ENCODE results near the gene CFAP90. TPM values are rescaled to one million over a fixed set of nuclear protein-coding genes. Genes with fewer than 3 reads are reported as not detected.

The CFAP90 gene
- total RNA-seq, 1 donor = not detected

GRCh38 chr5:7793895-7794294, 57.0 kb downstream of the CFAP90 start:
- no peak for DNase-seq (ENCODE audit: low read depth)
- H3K4me3 ChIP-seq (ENCODE audit: low read depth, low read length) = no peak overlapping the region
- no peak for TF ChIP-seq CTCF (IDR thresholded peaks at IDR 0.05; ENCODE audit: insufficient read depth, low read length)

DNA sequence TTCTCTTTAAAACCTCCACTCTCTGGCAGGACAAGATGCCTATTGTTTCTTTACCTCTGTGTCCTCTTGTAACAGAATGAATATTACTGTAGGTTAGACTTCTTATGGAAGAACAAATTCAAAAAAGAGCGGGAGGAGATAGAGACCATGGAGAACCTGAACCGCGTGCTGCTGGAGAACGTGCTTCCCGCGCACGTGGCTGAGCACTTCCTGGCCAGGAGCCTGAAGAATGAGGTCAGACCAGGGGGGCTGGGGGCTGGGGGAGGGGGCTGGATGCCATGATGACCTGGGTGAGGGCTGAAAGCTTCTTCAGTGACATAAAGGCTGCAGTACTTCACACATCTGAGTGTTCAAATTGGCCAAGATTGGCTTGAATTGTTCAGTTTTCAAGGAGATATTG, 61.4 kb downstream of the CFAP90 start:
- DNase-seq (ENCODE audit: low read depth) = no peak
- H3K4me3 ChIP-seq (ENCODE audit: low read depth, low read length) = no peak overlapping the region
- TF ChIP-seq CTCF (IDR thresholded peaks at IDR 0.05; ENCODE audit: insufficient read depth, low read length) = no peak

GRCh38 chr5:7787770-7788169, 63.2 kb downstream of the CFAP90 start:
- no peak for DNase-seq (ENCODE audit: low read depth)
- no peak for TF ChIP-seq CTCF (IDR thresholded peaks at IDR 0.05; ENCODE audit: insufficient read depth, low read length)
- no peak overlapping the region for H3K4me3 ChIP-seq (ENCODE audit: low read depth, low read length)

- DNase-seq (ENCODE audit: low read depth) = no peak
- no peak overlapping the region for H3K4me3 ChIP-seq (ENCODE audit: low read depth, low read length)
- TF ChIP-seq CTCF (IDR thresholded peaks at IDR 0.05; ENCODE audit: insufficient read depth, low read length) = no peak
These were observed 66.1 kb downstream of the CFAP90 start for GRCh38 chr5:7784683-7785380.

- no peak overlapping the region for H3K4me3 ChIP-seq (ENCODE audit: low read depth, low read length)
- no peak for DNase-seq (ENCODE audit: low read depth)
- no peak for TF ChIP-seq CTCF (IDR thresholded peaks at IDR 0.05; ENCODE audit: insufficient read depth, low read length)
These were observed 69.0 kb downstream of the CFAP90 start for GRCh38 chr5:7781899-7782298.

Other genes starting within 250 kb of the CFAP90 start
- 5.4 and 12.1 TPM in 2 replicates for gene FASTKD3, start 17.9 kb upstream of the CFAP90 start, total RNA-seq (ENCODE audit: low replicate concordance)
- gene MTRR, start 18.0 kb upstream of the CFAP90 start, total RNA-seq (ENCODE audit: low replicate concordance) = 21.6 and 40.3 TPM in 2 replicates